Stimulated activated CD8-positive, alpha-beta memory T cell treated with anti-CD3 and anti-CD28 coated beads, Interleukin-12 subunit alpha, Interleukin-12 subunit beta, amount 100 ng/mL, for 1 hour (primary cell): ENCODE data around the gene FNDC11.

Experiments used
- DNase-seq: peaks from one replicate; pipeline ENCODE4 v3.0.0-alpha.2; 2020; ENCODE audit warnings: low read depth

Gene FNDC11

GRCh38 chr20:63582382-63583063 is 28.6 kb downstream of the FNDC11 start:
- no peak for DNase-seq

GRCh38 chr20:63585616-63586565 is 31.9 kb downstream of the FNDC11 start:
- DNase-seq, result no peak

- no peak for DNase-seq
Observed at GRCh38 chr20:63586797-63587196, 32.8 kb downstream of the FNDC11 start.

GRCh38 chr20:63587256-63587655 is 33.3 kb downstream of the FNDC11 start:
- DNase-seq, result no peak

- DNase-seq, result no peak
Observed at GRCh38 chr20:63587776-63588591, 34.0 kb downstream of the FNDC11 start.

- DNase-seq, result no peak
Observed at GRCh38 chr20:63588641-63589041, 34.7 kb downstream of the FNDC11 start.

- no peak for DNase-seq
Observed at GRCh38 chr20:63589261-63590217, 35.6 kb downstream of the FNDC11 start.

GRCh38 chr20:63590218-63591146 is 36.5 kb downstream of the FNDC11 start:
- no peak for DNase-seq

GRCh38 chr20:63591147-63591533 is 37.2 kb downstream of the FNDC11 start:
- DNase-seq, result no peak

GRCh38 chr20:63591786-63592355 is 37.9 kb downstream of the FNDC11 start:
- no peak for DNase-seq

GRCh38 chr20:63592661-63593060 is 38.7 kb downstream of the FNDC11 start:
- no peak for DNase-seq

GRCh38 chr20:63594043-63594561 is 40.1 kb downstream of the FNDC11 start:
- DNase-seq, result no peak

- DNase-seq, result no peak
Observed at GRCh38 chr20:63595416-63596127, 41.6 kb downstream of the FNDC11 start.

GRCh38 chr20:63596423-63596822 is 42.5 kb downstream of the FNDC11 start:
- DNase-seq, result no peak

GRCh38 chr20:63597651-63598478 is 43.9 kb downstream of the FNDC11 start:
- DNase-seq, result no peak

GRCh38 chr20:63598479-63599395 is 44.8 kb downstream of the FNDC11 start:
- DNase-seq, result no peak
